ENCODE measurements around the gene SLC25A17.
"Not testable (repeated sequence)": the region's sequence is repeated elsewhere in the genome, so short reads cannot be mapped to it uniquely, and the experiment has no call there.

SLC25A17 gene

GRCh38 chr22:40853961-40854360 lies 34.8 kb upstream of the SLC25A17 start:
- TF ChIP-seq CTCF (IDR thresholded peaks at IDR 0.05), result no peak
- no peak overlapping the region for H3K4me3 ChIP-seq (ENCODE audit: low read depth, low read length)
- no peak overlapping the region for H3K27ac ChIP-seq
- no peaks in the 10 kb centered on the region for H3K36me3 ChIP-seq (ENCODE audit: control insufficient read depth, insufficient read depth, low read length)
- H3K4me2 ChIP-seq (ENCODE audit: low read length), result peak overlapping the region; percentile 15
- no peaks in the 10 kb centered on the region for H3K27me3 ChIP-seq (ENCODE audit: control insufficient read depth, insufficient read depth, low read length)
- no peaks in the 10 kb centered on the region for H3K9me3 ChIP-seq (ENCODE audit: control insufficient read depth, low read length)
- no peak overlapping the region for H2AFZ ChIP-seq
- H3K79me2 ChIP-seq, result peaks cover 25% of the 10 kb centered on the region
- H3K4me1 ChIP-seq, result peaks cover 2% of the 10 kb centered on the region
- H3K9ac ChIP-seq, result no peak overlapping the region

GRCh38 chr22:40853333-40853732 lies 34.2 kb upstream of the SLC25A17 start:
- peak overlapping the region; percentile 15 for H3K4me2 ChIP-seq (ENCODE audit: low read length)
- H3K27ac ChIP-seq, result no peak overlapping the region
- no peak overlapping the region for H3K4me3 ChIP-seq (ENCODE audit: low read depth, low read length)
- H3K4me1 ChIP-seq, result peaks cover 2% of the 10 kb centered on the region
- TF ChIP-seq CTCF (IDR thresholded peaks at IDR 0.05), result no peak
- H3K79me2 ChIP-seq, result peaks cover 27% of the 10 kb centered on the region
- H3K27me3 ChIP-seq (ENCODE audit: control insufficient read depth, insufficient read depth, low read length), result no peaks in the 10 kb centered on the region
- no peaks in the 10 kb centered on the region for H3K9me3 ChIP-seq (ENCODE audit: control insufficient read depth, low read length)
- H3K36me3 ChIP-seq (ENCODE audit: control insufficient read depth, insufficient read depth, low read length), result no peaks in the 10 kb centered on the region
- H3K9ac ChIP-seq, result no peak overlapping the region
- H2AFZ ChIP-seq, result no peak overlapping the region

GRCh38 chr22:40845816-40846215 lies 26.7 kb upstream of the SLC25A17 start:
- H3K36me3 ChIP-seq (ENCODE audit: control insufficient read depth, insufficient read depth, low read length); H3K4me1 ChIP-seq; H3K27ac ChIP-seq; H3K4me2 ChIP-seq (ENCODE audit: low read length); H3K27me3 ChIP-seq (ENCODE audit: control insufficient read depth, insufficient read depth, low read length); H3K4me3 ChIP-seq (ENCODE audit: low read depth, low read length); H3K9me3 ChIP-seq (ENCODE audit: control insufficient read depth, low read length); H3K9ac ChIP-seq; H3K79me2 ChIP-seq; H2AFZ ChIP-seq: not testable (repeated sequence)

GRCh38 chr22:40844951-40845350 lies 25.8 kb upstream of the SLC25A17 start:
- no peak overlapping the region for H2AFZ ChIP-seq
- no peak for TF ChIP-seq CTCF (IDR thresholded peaks at IDR 0.05)
- no peak overlapping the region for H3K9ac ChIP-seq
- no peak overlapping the region for H3K4me3 ChIP-seq (ENCODE audit: low read depth, low read length)
- no peaks in the 10 kb centered on the region for H3K36me3 ChIP-seq (ENCODE audit: control insufficient read depth, insufficient read depth, low read length)
- H3K9me3 ChIP-seq (ENCODE audit: control insufficient read depth, low read length), result no peaks in the 10 kb centered on the region
- H3K27me3 ChIP-seq (ENCODE audit: control insufficient read depth, insufficient read depth, low read length), result no peaks in the 10 kb centered on the region
- no peak overlapping the region for H3K27ac ChIP-seq
- H3K4me2 ChIP-seq (ENCODE audit: low read length), result no peak overlapping the region
- H3K4me1 ChIP-seq, result no peaks in the 10 kb centered on the region
- peaks cover 3% of the 10 kb centered on the region for H3K79me2 ChIP-seq

GRCh38 chr22:40838486-40838885 lies 19.3 kb upstream of the SLC25A17 start:
- H3K4me1 ChIP-seq, result no peaks in the 10 kb centered on the region
- TF ChIP-seq CTCF (IDR thresholded peaks at IDR 0.05), result no peak
- no peak overlapping the region for H3K9ac ChIP-seq
- no peak overlapping the region for H2AFZ ChIP-seq
- H3K27ac ChIP-seq, result no peak overlapping the region
- no peak overlapping the region for H3K4me2 ChIP-seq (ENCODE audit: low read length)
- no peak overlapping the region for H3K4me3 ChIP-seq (ENCODE audit: low read depth, low read length)
- no peaks in the 10 kb centered on the region for H3K9me3 ChIP-seq (ENCODE audit: control insufficient read depth, low read length)
- H3K27me3 ChIP-seq (ENCODE audit: control insufficient read depth, insufficient read depth, low read length), result no peaks in the 10 kb centered on the region
- no peaks in the 10 kb centered on the region for H3K79me2 ChIP-seq
- no peaks in the 10 kb centered on the region for H3K36me3 ChIP-seq (ENCODE audit: control insufficient read depth, insufficient read depth, low read length)
